ENCODE results near the gene SDCBP2.

Gene SDCBP2

DNA sequence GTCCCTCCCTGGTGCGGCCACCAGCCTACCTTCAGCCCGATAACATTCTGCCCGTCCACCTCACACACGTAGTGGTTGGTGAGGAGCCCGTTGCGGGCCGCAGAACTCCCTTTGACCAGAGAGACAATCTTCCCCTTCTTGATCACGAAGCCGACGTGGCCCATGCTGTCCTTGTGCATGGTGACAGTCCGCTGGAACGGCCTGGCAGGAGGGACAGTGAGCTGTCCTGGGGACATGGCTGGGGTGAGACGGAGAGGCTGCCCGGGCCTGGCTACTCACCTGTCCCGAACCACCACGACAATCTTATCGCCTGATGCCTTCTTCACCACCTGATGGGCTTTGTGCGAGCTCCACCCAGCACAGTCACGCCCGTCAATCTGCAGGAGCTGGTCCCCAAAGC lies 16.6 kb downstream of the SDCBP2 start:
- no peak for DNase-seq (ENCODE audit: low spot score)

DNA sequence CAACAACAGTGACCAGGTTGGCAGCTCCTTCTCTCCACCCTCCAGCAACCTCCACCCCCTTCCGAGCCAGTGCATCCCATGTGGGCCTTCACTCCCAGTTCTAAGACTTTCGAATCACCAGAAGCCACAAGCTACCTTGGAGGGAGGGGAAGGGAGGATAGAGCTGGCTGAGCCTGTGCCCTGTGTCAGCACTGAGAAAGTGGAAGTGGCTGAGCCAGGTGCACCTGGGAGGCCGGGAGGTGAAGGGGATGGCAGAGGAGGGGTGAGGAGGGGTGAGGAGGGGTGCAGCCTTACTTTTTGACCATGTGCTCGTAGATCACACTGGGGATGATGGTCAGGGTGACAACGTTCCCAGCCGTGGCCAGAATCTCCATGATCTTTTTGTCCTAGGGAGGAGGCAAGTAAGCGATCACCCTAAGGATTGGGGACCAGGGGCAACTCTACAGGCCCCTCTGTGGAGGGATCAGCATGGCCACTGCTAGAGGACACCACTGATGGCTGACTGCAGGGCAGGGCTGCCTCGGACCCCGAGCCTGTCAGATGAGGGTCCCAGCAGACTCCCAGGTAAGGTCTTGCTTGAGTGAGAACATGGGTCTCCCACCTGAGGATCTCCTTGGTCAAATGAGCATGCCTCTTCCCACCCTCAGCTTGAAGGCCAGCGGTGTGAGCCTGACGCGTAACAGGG lies 18.3 kb downstream of the SDCBP2 start:
- no peak for DNase-seq (ENCODE audit: low spot score)

DNA sequence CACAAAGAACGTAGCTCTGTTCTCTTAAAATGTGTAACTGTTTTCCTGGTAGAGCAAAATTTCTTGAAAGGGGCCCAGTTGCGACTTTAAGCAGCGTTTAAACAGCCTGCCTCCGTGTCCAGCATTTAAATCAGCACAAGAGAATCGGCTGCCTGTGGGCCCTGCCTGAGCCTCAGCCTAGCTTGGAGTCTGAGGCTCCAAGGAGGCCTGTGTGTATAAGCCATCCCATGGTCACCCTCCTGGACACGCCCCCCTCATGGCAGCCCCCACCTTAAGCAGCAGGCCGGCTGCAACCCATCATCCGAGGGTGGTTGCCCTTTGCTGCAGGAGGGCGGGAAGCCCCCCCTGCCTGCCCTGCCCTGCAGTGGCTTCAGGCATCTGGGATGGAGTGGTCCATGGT lies 18.9 kb downstream of the SDCBP2 start:
- no peak for DNase-seq (ENCODE audit: low spot score)

DNA sequence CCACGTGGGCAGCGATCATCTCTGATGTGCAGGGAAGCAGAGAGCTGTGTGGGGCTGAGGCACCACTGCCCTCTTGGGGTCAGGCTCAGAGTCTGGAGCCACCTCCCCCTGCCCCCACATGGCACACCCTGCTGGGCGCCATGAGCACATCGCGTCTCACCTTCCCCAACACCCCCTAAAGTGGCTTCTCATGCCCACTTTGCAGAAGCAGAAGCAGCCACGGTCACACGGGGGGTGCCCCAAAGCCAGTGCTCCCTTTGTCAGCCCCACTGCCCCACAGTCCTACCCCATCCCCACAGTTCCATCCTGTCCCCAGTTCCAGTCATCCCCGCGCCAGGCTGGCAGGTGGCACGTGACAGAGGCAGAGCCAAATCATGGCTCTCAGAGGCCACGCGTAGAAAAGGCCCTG lies 19.5 kb downstream of the SDCBP2 start:
- DNase-seq (ENCODE audit: low spot score) = no peak

DNA sequence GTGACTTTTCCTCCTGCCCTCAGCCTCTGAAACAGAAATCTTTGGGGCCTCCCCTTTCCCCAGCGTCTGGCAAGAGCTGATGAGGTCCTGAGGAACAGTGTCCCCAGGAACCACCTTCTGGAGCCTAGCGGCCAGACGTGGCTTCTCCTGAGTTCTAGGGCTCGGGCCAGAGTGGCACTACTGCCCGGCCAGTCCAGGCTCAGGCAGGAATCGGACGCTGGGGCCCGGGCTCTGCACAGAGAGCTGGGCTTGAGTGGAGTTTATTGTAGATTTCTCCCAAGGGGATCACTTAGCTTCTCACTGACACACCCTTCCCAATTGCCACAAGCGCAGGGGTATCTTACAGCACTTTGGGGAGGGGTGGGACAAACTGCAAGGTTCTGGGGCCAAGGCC lies 20.2 kb downstream of the SDCBP2 start:
- no peak for DNase-seq (ENCODE audit: low spot score)

DNA sequence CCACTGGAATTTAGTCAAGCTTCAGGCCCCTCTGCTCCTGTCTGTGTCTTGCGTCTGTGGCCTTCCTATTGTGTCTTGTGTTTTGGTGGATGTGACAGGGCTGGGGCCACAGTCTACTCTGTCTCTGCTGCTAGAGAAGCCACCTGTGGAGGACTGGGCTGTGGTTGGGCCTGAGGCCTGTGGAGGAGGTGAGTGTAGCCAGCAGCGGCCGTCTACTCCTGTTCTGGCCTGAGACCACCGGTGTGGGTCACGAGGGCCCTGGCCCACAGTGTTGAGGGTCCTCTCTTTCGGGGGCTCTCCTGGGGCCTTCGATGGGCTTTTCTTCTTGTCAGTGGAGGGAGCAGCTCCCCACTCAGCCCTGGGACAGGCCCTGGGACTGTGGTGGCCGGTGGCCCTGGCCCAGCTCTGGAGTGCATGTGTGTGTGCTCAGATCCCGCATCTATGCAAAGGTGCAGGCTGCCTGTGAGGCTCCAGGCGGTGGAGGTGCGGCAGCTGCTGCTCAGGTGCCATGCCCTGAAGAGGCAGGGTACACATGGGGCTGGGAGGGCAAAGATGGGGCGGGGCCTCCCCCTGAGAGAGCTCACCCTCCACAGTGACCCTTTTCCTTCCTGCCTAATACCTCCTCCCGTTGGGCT lies 20.8 kb downstream of the SDCBP2 start:
- no peak for DNase-seq (ENCODE audit: low spot score)

DNA sequence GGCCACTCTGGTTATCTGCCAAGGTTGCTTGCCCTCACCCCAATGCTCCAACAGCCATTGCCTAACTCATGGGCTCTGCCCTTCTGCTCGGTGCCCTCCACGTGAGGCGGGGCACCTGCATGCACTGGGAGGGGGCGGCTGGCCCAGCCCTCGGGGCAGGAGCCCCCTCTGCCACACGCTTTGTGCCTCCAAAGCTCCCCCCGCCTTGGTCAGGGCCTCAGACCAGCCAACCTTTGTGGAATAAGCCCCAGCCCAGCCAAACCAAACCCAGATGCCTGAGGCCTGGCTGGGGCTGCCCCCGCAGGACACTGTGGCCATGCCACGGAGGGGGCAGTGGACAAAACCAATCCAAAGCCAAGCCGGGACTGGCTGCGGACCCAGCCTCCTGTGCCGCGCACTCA lies 21.4 kb downstream of the SDCBP2 start:
- no peak for DNase-seq (ENCODE audit: low spot score)

DNA sequence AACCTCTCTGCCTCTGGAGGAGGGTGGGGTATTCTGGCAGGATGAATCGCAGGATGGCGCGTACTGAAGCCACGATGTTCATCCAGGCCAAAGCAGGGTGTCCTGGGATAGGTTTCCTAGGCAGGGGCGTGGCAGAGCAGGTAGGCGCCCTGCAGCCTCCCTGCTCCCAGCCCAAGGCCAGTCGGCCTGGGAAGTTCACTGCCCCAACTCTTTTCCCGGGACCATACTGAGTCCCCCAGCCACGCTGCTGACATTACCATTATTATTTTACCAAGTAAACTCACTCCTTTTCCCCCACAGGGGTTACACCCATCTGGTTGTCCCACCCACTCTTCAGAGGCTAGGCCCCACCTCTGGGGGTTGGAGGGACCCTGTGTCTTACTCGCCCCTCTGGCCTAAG lies 21.8 kb downstream of the SDCBP2 start:
- no peak for DNase-seq (ENCODE audit: low spot score)

DNA sequence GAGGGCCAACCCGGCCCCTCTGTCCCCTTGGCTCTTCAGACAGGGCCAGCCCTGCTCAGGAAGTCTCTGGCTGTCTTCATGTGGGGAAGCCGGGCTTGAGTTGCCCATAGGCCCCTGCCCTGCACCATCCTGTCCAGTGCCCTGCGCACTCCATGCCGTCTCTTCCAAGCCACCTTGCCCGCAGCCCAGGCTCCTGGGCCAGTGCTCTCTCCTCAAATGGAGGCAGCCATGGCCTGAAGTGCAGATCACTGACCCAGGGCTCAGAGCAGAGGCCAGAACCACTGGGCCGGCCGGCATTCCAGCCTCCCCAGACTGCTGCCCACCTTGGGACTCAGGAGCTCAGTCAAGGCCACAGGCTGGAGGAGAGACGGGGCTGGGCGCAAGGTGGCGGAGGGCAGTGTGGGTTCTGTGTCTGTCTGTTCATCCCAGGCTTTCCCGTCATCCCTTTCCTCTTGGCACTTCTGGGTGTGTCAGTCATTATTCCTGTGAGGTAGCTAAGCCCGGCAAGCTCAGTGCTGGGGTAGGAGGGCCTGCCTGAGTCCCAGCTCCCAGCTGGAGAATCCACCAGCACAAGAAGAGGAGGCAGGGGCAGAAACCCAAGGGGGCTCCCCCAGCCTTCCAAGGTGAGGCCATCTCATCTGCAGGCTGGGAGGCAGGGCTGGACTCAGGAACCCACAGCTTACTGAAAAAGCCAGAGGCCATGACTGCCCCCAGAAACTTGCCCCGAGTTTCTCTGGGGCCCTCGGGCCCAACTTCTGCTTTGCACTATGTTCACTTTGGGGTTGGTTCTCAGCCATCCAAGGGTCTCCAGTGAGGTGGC lies 22.4 kb downstream of the SDCBP2 start:
- DNase-seq (ENCODE audit: low spot score) = no peak

DNA sequence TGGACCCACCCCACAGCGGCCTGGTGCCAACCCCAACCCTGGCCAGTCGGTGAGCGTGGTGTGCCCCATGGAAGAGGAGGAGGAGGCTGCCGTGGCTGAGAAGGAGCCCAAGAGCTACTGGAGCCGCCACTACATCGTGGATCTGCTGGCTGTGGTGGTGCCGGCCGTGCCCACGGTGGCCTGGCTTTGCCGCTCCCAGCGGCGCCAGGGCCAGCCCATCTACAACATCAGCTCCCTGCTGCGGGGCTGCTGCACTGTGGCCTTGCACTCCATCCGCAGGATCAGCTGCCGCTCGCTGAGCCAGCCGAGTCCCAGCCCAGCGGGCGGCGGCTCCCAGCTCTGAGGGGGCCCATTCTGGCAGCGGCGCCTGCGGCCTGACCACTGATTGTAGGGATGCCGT lies 23.2 kb downstream of the SDCBP2 start:
- no peak for DNase-seq (ENCODE audit: low spot score)

DNA sequence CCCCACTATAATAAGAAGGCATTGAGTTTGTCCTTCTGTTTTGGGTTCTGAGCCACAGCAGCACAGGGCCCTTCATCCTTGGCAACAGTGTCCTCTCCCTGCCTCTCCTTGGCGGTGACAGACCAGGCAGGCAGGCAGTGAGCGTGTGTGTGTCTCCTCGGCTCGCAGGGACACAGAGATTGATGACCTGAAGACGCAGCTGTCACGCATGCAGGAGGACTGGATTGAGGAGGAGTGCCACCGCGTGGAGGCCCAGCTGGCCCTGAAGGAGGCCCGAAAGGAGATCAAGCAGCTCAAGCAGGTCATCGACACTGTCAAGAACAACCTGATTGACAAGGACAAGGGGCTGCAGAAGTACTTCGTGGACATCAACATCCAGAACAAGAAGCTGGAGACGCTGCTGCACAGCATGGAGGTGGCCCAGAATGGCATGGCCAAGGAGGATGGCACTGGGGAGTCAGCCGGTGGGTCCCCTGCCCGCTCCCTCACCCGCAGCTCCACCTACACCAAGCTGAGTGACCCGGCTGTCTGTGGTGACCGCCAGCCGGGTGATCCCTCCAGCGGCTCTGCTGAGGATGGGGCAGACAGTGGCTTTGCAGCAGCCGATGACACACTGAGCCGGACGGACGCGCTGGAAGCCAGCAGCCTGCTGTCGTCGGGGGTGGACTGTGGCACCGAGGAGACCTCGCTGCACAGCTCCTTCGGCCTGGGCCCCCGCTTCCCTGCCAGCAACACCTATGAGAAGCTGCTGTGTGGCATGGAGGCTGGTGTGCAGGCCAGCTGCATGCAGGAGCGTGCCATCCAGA lies 24.0 kb downstream of the SDCBP2 start:
- no peak for DNase-seq (ENCODE audit: low spot score)

DNA sequence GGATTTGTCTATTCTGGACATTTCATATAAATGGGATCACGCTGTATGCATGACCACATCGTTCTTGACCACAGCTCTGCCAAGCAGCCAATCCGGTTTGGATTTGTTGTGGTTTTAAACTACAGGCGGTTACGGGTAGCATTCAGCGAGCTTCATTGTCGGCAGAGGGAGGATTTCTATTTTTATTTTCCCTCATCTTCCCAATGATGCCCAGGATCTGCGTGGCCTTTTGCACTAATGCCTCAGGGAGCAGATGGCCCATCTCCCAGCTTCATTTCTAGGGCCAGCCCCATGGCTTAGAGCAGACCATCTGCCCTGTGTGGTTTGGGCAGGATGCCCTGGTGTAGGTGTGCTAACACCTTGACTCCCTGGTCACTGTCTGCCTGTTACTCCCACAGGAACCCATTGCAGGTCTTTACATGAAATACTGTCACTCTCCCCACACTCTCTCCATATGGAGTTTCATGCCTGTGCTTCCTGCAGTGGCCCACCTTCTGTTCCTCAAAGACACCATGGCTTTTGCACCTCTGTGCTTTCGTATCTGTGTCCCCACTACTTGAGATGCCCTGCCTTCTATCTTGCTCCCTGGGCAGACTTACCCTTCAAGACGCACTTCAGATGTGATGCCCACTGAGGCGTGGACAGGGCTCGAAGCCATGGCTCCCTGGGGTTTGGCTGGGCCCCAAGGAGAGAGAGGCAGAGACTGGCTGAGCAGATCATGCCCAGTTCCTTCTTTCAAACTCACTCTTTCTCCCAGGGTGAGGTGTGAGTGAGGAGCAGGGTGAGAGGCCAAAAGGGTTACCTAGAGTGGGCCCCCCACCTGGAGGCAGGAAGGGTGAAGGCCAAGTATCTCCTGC lies 26.0 kb downstream of the SDCBP2 start:
- no peak for DNase-seq (ENCODE audit: low spot score)

DNA sequence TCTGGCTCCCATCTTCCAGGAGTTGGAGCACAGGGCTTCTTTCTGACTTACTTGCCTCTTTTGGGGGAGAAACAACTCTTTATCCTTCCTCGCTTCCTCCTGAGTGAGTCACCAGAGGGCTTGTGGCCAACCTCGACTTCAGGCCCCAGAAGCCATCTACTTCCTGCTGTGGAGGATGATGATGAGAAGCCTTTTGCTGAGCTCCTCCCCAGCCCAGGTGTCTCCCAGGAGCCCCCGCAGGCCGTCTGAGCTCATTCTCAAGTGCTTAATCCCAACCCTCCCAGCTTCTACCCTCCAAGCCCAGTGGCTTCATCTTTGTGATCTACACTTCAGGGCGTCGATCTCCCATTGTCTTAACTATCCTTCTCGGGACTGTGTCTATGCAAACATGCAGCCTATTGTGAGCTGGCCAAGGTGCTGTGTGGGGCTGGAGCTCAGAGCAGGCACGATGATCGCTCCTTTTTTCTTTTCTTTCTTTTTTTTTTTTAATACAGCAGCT lies 27.9 kb downstream of the SDCBP2 start:
- DNase-seq (ENCODE audit: low spot score) = no peak

DNA sequence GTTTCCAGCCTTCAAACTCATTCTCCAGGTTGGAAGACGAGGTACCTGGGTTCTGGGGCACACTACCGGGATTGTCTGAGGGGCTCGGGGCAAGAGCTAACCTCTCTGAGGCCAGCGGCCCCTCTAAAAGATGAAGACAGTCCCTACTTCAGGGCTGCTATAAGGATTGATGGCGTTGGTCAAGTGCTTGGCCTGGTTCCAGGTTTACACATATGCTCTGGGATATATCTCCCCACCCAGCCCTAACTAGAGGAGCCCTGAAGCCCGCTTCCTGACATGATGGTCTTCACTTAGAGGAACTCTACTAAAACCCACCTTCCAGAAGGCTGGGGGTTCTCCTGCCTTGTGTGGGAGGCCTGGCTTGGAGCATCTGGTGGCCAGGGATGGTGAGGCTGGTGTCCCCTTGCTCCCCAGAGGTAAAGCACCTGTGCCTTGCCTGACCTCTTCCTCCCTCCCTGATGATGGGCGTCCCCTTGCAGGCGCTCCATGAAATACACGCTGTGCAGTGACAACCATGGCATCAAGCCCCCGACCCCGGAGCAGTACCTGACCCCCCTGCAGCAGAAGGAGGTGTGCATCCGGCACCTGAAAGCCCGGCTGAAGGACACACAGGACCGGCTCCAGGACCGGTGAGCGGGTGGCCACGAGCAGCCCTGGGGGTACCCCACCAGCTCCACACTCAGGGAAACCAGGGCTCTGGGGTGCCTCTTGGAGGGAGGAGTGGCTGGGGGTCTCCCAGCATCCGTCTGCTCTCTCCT lies 28.7 kb downstream of the SDCBP2 start:
- no peak for DNase-seq (ENCODE audit: low spot score)

DNA sequence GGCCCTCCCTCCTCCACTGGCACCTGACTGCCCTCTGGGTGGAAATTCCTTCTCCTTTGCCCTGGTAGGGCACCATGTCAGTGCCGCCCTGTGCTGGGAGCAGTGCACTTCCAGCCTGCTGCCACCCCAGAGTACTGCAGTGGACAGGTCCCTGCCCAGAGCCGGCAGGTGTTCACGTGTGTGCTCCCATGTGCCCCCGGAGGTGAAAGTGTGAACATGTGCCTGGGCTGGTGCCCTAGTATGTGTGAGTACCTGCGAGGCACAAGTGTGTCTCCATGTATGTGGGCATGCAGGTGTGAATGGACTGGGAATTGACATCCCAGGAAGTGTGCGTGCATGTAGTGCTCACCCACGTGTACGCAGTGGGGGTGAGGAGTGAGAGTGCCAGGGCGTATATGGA lies 29.4 kb downstream of the SDCBP2 start:
- DNase-seq (ENCODE audit: low spot score) = no peak

DNA sequence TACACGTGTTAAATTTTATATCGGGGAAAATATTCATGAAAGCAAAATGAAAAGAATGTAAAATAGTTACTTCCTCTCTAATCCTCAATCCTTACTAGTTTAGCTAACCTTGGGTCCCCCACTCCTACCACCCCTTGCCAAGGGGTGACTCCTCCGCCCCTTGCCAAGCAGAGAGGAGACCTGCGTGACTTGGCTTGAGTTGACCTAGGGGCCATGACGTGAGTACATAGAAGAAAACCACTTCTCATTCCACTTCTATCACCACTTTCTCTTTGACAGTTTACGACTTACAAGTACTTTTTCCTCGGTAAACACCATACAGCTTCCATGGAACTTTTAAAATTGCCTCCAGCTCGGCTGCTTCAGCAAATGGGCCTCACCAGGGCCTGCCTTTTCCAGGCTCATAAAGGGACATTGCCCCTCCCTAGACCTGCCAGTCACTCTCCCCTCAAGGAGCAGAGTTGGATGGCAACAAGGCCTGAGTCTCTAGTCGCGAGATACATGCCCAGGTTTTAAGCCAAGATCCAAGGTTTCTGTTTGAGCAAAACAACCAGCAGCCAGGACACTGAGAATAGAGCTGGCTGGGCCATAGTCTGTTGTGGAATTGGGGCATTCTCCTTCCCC lies 29.9 kb downstream of the SDCBP2 start:
- no peak for DNase-seq (ENCODE audit: low spot score)

DNA sequence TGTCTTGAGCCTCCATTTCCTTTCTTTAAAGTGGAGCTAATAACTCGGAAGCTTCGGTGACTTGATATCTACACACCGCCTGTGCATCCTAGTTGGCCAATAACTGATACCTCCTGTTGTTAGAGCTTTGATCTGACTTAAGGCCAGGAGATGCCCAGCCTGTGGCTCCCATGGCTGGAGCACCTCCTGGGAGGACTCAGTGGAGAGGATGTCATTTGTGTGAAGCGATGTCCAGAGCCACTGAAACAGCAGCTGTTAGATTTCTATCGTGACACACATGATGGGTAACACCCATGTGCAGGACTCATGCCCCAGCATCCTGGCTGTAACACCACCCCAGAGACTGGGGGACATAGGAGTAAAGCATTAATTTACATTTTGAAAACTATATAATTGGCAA lies 30.8 kb downstream of the SDCBP2 start:
- no peak for DNase-seq (ENCODE audit: low spot score)

DNA sequence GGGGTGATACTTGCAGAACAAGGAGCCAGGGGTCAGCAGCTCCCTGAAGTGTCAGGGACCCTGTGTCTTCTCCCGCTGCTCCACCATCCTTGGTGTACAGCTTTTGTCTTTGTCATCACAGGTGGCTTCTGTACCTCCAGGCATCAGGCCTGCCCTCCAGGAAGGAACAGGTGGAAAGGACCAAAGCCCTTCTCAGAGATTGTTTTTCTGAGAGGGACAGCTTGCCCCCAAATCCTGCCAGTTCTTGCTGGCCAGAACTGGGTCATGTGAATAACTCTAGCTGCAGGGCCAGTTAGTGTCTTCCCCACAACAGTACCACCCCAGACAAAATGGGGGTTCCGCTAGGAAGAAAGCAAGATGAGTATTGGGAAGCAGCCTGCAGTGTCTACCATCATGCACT lies 31.5 kb downstream of the SDCBP2 start:
- no peak for DNase-seq (ENCODE audit: low spot score)

DNA sequence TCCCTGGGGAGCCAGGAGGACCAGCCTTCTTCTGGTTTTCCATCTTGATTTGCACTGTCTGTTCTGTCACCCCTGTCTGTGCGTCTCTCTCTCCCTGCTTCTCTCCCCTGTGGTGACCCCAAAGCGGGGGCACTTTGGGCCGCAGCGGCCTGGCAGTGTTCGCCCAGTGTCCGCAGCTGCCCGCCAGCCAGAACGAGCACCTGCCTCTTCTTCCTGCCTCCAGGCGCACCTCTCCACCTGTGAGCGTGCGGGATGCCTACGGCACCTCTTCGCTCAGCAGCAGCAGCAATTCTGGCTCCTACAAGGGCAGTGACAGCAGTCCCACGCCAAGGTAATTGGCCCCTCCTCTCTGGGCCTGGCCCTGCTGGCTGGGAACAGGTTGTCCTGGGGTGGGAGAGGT lies 32.0 kb downstream of the SDCBP2 start:
- DNase-seq (ENCODE audit: low spot score) = no peak

DNA sequence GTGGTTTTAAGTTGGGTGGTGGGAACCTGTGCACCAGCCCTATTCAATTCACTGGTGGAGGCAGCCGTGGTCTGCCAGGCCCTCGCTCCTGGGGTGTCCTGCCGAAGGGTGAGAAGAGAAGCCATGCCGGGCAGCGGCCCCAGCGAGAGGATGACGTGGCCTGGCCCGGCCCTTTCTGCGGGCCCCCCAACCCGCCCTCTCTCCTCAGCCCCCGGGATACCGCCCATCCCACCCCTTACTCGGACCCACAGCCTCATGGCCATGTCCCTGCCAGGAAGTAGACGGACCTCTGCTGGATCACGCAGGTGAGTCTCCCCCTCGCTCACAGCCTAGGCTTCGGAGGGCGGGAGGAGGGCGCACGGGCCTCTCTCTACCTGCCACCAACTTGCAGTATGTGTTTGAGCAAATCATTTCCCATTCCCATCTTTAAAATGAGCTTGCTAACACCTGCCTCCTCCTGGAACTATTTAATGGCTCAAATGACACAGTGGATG lies 32.8 kb downstream of the SDCBP2 start:
- no peak for DNase-seq (ENCODE audit: low spot score)
